ENCODE data around the gene LCMT1. TPM values are rescaled to one million over a fixed set of nuclear protein-coding genes. Genes with fewer than 3 reads are reported as not detected.

LCMT1 gene
- total RNA-seq, 1 experiment from 2014 or later = 44.2 TPM

GRCh38 chr16:25155553-25156460 lies 44.3 kb downstream of the LCMT1 start:
- POLR2A ChIA-PET = no interaction called here
- Histone ChIP-seq H3K27ac (ENCODE audit: low read length) (no peak overlapping the region), H3K36me3 (ENCODE audit: control insufficient read depth, insufficient read depth, low read length) (no peaks in the 10 kb centered on the region), H3K9me3 (ENCODE audit: control insufficient read depth, insufficient read depth, low read depth, low read length) (no peaks in the 10 kb centered on the region), H3K27me3 (ENCODE audit: control insufficient read depth, insufficient read depth, low read length) (no peaks in the 10 kb centered on the region), H3K4me3 (ENCODE audit: low read depth in 2 of 2, low read length in 2 of 2) (no peak overlapping the region), H3K4me1 (ENCODE audit: control insufficient read depth, insufficient read depth, low read length) (no peaks in the 10 kb centered on the region)
- in situ Hi-C loops (cut with HindIII; ENCODE audit: low pct_unique_long_range_greater_than_20kb, low sequenced_read_pairs) (no loop called here), intact Hi-C loops (cut with micrococcal nuclease; ENCODE audit: unreplicated experiment) (no loop called here)
- TF ChIP-seq CTCF (IDR thresholded peaks at IDR 0.05) = no peak
- TF ChIP-seq SIN3A (IDR thresholded peaks at IDR 0.05; ENCODE audit: borderline replicate concordance, insufficient read depth, low read depth, low read length) = no peak
- no peak for TF ChIP-seq TCF7L2 (IDR thresholded peaks at IDR 0.05; ENCODE audit: low read depth, low read length)
- no TSS peak for BruUV-seq (replicated peaks)
- 0 out of 2 replicates have a peak, but pooled peaks have one; percentile 12 for ATAC-seq
- CTCF ChIA-PET = no interaction called here
- DNase-seq (ENCODE audit: low read depth, low spot score) = no peak

GRCh38 chr16:25157271-25157875 lies 45.8 kb downstream of the LCMT1 start:
- no peak overlapping the region for H3K27ac ChIP-seq (ENCODE audit: low read length)
- CTCF ChIA-PET = no interaction called here
- DNase-seq (ENCODE audit: low read depth, low spot score) (no peak), ATAC-seq (no peak)
- POLR2A ChIA-PET = no interaction called here
- no peaks in the 10 kb centered on the region for H3K4me1 ChIP-seq (ENCODE audit: control insufficient read depth, insufficient read depth, low read length)
- H3K4me3 ChIP-seq (ENCODE audit: low read depth in 2 of 2, low read length in 2 of 2) = no peak overlapping the region
- intact Hi-C loops (cut with micrococcal nuclease; ENCODE audit: unreplicated experiment) = no loop called here
- H3K36me3 ChIP-seq (ENCODE audit: control insufficient read depth, insufficient read depth, low read length) = peaks cover 3% of the 10 kb centered on the region; the same call in 1 of the 2 replicates
- TF ChIP-seq POLR2AphosphoS5 (IDR thresholded peaks at IDR 0.05; ENCODE audit: low read depth, low read length) (no peak), SIN3A (IDR thresholded peaks at IDR 0.05; ENCODE audit: borderline replicate concordance, insufficient read depth, low read depth, low read length) (no peak), CTCF (IDR thresholded peaks at IDR 0.05) (no peak), TCF7L2 (IDR thresholded peaks at IDR 0.05; ENCODE audit: low read depth, low read length) (no peak), REST (IDR thresholded peaks at IDR 0.05; ENCODE audit: insufficient read depth in 1 of 2, low read depth in 2 of 2, low read length in 1 of 2) (no peak)
- BruUV-seq (replicated peaks) = no TSS peak
- in situ Hi-C loops (cut with HindIII; ENCODE audit: low pct_unique_long_range_greater_than_20kb, low sequenced_read_pairs) = no loop called here
- no peaks in the 10 kb centered on the region for H3K9me3 ChIP-seq (ENCODE audit: control insufficient read depth, insufficient read depth, low read depth, low read length)
- H3K27me3 ChIP-seq (ENCODE audit: control insufficient read depth, insufficient read depth, low read length) = no peaks in the 10 kb centered on the region
